IMR-90 (cell line): Measurements from ENCODE around the gene AUH. TPM values are rescaled to one million over a fixed set of nuclear protein-coding genes. Genes with fewer than 3 reads are reported as not detected.

Experiments
- ATAC-seq: fragments of 200-7000 bp; cut with Tn5 transposase; 2 replicates; pipeline ENCODE4 v1.9.1; 2020; ENCODE audit warnings: low read depth, mild to moderate bottlenecking, moderate library complexity
- BruUV-seq: library from RNA; stranded (reverse); fragments of 400-500 nt; replicated peaks from 2 replicates; lab custom pipeline; 2021; lab: Mats Ljungman, UMichigan
- CTCF ChIA-PET: fragments of 300-600 bp; formaldehyde crosslinking; extraction: SDS; loops from one replicate; lab custom pipeline; 2021; ENCODE audit warnings: antibody characterized with exemption; lab: Yijun Ruan, JAX
- POLR2A ChIA-PET: fragments of 300-600 bp; sonication (Branson Sonifier 250); formaldehyde crosslinking; loops from one replicate; lab custom pipeline; 2022; ENCODE audit warnings: antibody characterized with exemption; ENCODE audit not compliant: unreplicated experiment; lab: Charles Lee
- DNase-seq: peaks from one replicate; pipeline ENCODE4 v3.0.0; 2013
- H2AFZ ChIP-seq: replicated peaks from 2 replicates; pipeline ENCODE3; 2013; ENCODE audit warnings: low read length, mild to moderate bottlenecking; ENCODE audit not compliant: poor library complexity
- H2AK5ac ChIP-seq: 2 replicates; pipeline ENCODE4 v1.6.1; 2013; ENCODE audit warnings: low read depth, low read length, inconsistent platforms
- H2AK9ac ChIP-seq: replicated peaks from 2 replicates; pipeline ENCODE3; 2013; ENCODE audit warnings: mild to moderate bottlenecking, low read depth, low read length, moderate library complexity; ENCODE audit not compliant: poor library complexity
- H2BK120ac ChIP-seq: 2 replicates; pipeline ENCODE4 v1.6.1; 2013; ENCODE audit warnings: low read depth, low read length, inconsistent platforms
- H2BK15ac ChIP-seq: 3 replicates; pipeline ENCODE4 v1.6.1; 2013; ENCODE audit warnings: low read depth, low read length, inconsistent platforms
- H2BK20ac ChIP-seq: 2 replicates; pipeline ENCODE4 v1.6.1; 2013; ENCODE audit warnings: low read depth, mild to moderate bottlenecking, inconsistent platforms, low read length, moderate library complexity
- H2BK5ac ChIP-seq: 2 replicates; pipeline ENCODE4 v1.6.1; 2013; ENCODE audit warnings: mild to moderate bottlenecking, low read depth, low read length, inconsistent platforms; ENCODE audit not compliant: poor library complexity, severe bottlenecking
- H3K14ac ChIP-seq: replicated peaks from 2 replicates; pipeline ENCODE4 v1.6.1; 2013; ENCODE audit warnings: low read depth, low read length, inconsistent platforms
- H3K18ac ChIP-seq: 2 replicates; pipeline ENCODE4 v1.6.1; 2013; ENCODE audit warnings: low read depth, low read length, control low read depth
- H3K23ac ChIP-seq: 2 replicates; pipeline ENCODE4 v1.6.1; 2013; ENCODE audit warnings: low read depth, low read length, inconsistent platforms
- H3K27ac ChIP-seq: 2 replicates; pipeline ENCODE4 v1.5.1; 2013; ENCODE audit warnings: mild to moderate bottlenecking, control low read depth, low read length; ENCODE audit not compliant: insufficient read depth
- H3K27me3 ChIP-seq: 2 replicates; pipeline ENCODE4 v1.6.1; 2013; ENCODE audit warnings: low read length; ENCODE audit not compliant: control insufficient read depth, insufficient read depth
- H3K36me3 ChIP-seq: 2 replicates; pipeline ENCODE4 v1.6.1; 2013; ENCODE audit warnings: low read length, mixed read lengths; ENCODE audit not compliant: control insufficient read depth, insufficient read depth
- H3K4ac ChIP-seq: 2 replicates; pipeline ENCODE4 v1.6.1; 2013; ENCODE audit warnings: low read depth, low read length, inconsistent platforms
- H3K4me1 ChIP-seq: 2 replicates; pipeline ENCODE4 v1.6.1; 2013; ENCODE audit warnings: low read length, mixed read lengths; ENCODE audit not compliant: control insufficient read depth, insufficient read depth
- H3K4me2 ChIP-seq: 2 replicates; pipeline ENCODE4 v1.6.1; 2013; ENCODE audit warnings: low read depth, mild to moderate bottlenecking, control low read depth, low read length, moderate library complexity
- H3K4me3 ChIP-seq: 2 replicates; pipeline ENCODE4 v1.5.1; 2013; ENCODE audit warnings: low read depth, mild to moderate bottlenecking, control low read depth, low read length, moderate library complexity; ENCODE audit not compliant: insufficient read depth
- H3K56ac ChIP-seq: 2 replicates; pipeline ENCODE4 v1.6.1; 2013; ENCODE audit warnings: low read length, inconsistent platforms; ENCODE audit not compliant: insufficient read depth; ENCODE audit errors: extremely low read depth
- H3K79me1 ChIP-seq, 2 experiments: 2 replicates each; pipeline ENCODE4 v1.6.1; 2013; ENCODE audit warnings: low read length in 2 of 2, inconsistent platforms in 1 of 2, low read depth in 1 of 2
- H3K9ac ChIP-seq: 2 replicates; pipeline ENCODE4 v1.6.1; 2013; ENCODE audit warnings: low read depth, low read length, control low read depth
- H3K9me1 ChIP-seq: 2 replicates; pipeline ENCODE4 v1.6.1; 2013; ENCODE audit warnings: low read length, inconsistent platforms; ENCODE audit not compliant: insufficient read depth
- H3K9me3 ChIP-seq: 2 replicates; pipeline ENCODE4 v1.6.1; 2013; ENCODE audit warnings: low read length; ENCODE audit not compliant: control insufficient read depth, insufficient read depth
- H4K20me1 ChIP-seq: 2 replicates; pipeline ENCODE4 v1.6.1; 2013; ENCODE audit warnings: low read length, inconsistent platforms; ENCODE audit not compliant: insufficient read depth
- H4K5ac ChIP-seq: 2 replicates; pipeline ENCODE4 v1.6.1; 2013; ENCODE audit warnings: mild to moderate bottlenecking, low read depth, low read length, control low read depth
- H4K8ac ChIP-seq, 2 experiments: 2 replicates each; pipeline ENCODE4 v1.6.1; 2013; ENCODE audit warnings: low read depth in 2 of 2, low read length in 2 of 2, control low read depth in 1 of 2, inconsistent platforms in 1 of 2
- H4K91ac ChIP-seq: 2 replicates; pipeline ENCODE4 v1.6.1; 2013; ENCODE audit warnings: low read depth, low read length, inconsistent platforms; ENCODE audit not compliant: insufficient read depth
- CTCF ChIP-seq: conservative IDR thresholded peaks from 2 replicates; pipeline ENCODE4 v1.5.1; 2012; ENCODE audit warnings: mild to moderate bottlenecking, low read depth, low read length, improper control_type of control experiment
- MAFK ChIP-seq: IDR thresholded peaks from 2 replicates; pipeline ENCODE4 v1.6.1; 2012; ENCODE audit warnings: low read depth, low read length, improper control_type of control experiment
- NFE2L2 ChIP-seq: fragments of 150-350 bp; IDR thresholded peaks from 2 replicates; pipeline ENCODE4 v1.6.1; 2016; ENCODE audit warnings: low read depth, mild to moderate bottlenecking, low read length
- USF2 ChIP-seq: fragments of 150-350 bp; IDR thresholded peaks from 2 replicates; pipeline ENCODE4 v1.6.1; 2017; ENCODE audit warnings: mild to moderate bottlenecking, antibody characterized with exemption, low read length, low read depth
- WGBS, 2 experiments: methylation state at CpG; one replicate each; pipeline versions ENCODE4 v1.1.5 to v1.1.7; 2013; ENCODE audit warnings: missing lambda C conversion rate in 2 of 2; ENCODE audit not compliant: insufficient read length in 1 of 2; ENCODE audit errors: extremely low coverage in 2 of 2; 5-methylcytosine and 5-hydroxymethylcytosine counted together
- dilution Hi-C: fragments of 300-500 bp; cut with HindIII; formaldehyde crosslinking; loops from one replicate; pipeline ENCODE4 v1.14.3; 2018; ENCODE audit warnings: low sequenced_read_pairs; ENCODE audit not compliant: unreplicated experiment
- in situ Hi-C: fragments of 300-500 bp; cut with MboI; formaldehyde crosslinking; loops from 3 replicates; pipeline ENCODE4 v1.14.3; 2019; ENCODE audit warnings: low sequenced_read_pairs, inconsistent platforms, mixed read lengths
- intact Hi-C: fragments of 100-400 bp; cut with micrococcal nuclease; formaldehyde crosslinking; loops from 2 replicates; pipeline ENCODE4 v1.10.0; 2022
- polyA plus RNA-seq, 3 experiments: library from polyadenylated mRNA; depleted of rRNA; stranded (reverse); fragments of >200 nt; gene quantifications; 2 replicates each; pipeline ENCODE4 v1.2.3, GENCODE V29; 2012; ENCODE audit warnings: low replicate concordance in 1 of 3
- total RNA-seq: library from RNA; depleted of rRNA; stranded (reverse); fragments of >200 nt; gene quantifications from 2 replicates; pipeline ENCODE4 v1.2.3, GENCODE V29; 2012

Gene AUH
- total and polyA plus RNA-seq, 2 of the 4 experiments (the other 2 are of a cell fraction), result 5.9 to 8.1 TPM

DNA sequence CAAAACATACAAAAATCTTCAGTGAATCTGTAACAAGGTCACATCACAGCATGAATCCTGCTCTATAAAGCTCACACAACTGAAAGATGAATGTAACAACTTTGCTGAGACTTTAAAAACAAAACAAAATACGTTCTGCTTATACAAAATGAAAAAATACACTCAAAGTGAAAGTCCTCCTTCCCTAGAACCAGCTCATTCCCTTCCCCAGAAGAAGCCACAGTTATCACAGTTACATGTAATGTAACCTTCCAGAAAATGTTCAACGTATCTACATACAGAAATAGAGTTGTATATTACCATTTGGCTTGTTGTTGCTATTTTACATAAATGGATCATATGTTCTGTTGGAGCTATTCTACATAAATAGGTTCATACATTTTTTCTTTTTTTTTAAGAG is 2.6 kb downstream of the AUH start:
- no peak overlapping the region for H2AK5ac ChIP-seq
- in situ Hi-C loops, result no loop called here

More for the DNA sequence above, 2.6 kb downstream of the AUH start:
- intact Hi-C loops (no loop called here), dilution Hi-C loops (no loop called here)
- H2BK20ac ChIP-seq, result no peak overlapping the region
- H3K27me3 ChIP-seq, result no peaks in the 10 kb centered on the region
- H2BK5ac ChIP-seq, result no peak overlapping the region
- ATAC-seq (no peak), DNase-seq (no peak)
- no peak overlapping the region for H3K9ac ChIP-seq
- peaks cover 28 to 67% of the 10 kb centered on the region in 2 experiments for H3K79me1 ChIP-seq
- WGBS, 2 experiments, result no CpG with 5 or more reads among the region's 2 CpGs
- peaks cover 3% of the 10 kb centered on the region; the same call in 1 of the 2 replicates for H3K36me3 ChIP-seq
- ChIA-PET CTCF (interaction anchor here (1.3 kb wide), 1 partner anchor 443 kb away, joined by 3 read pairs; no protein-coding TSS in a partner anchor), POLR2A (no interaction called here)
- H2BK15ac ChIP-seq, result no peak overlapping the region
- no peaks in the 10 kb centered on the region for H4K20me1 ChIP-seq
- H3K9me1 ChIP-seq, result peaks cover 16% of the 10 kb centered on the region
- no peak overlapping the region for H2AFZ ChIP-seq
- H4K8ac ChIP-seq, result no peak overlapping the region
- no peaks in the 10 kb centered on the region for H3K9me3 ChIP-seq
- H3K4me3 ChIP-seq, result no peak overlapping the region
- no peak overlapping the region for H4K5ac ChIP-seq
- H3K18ac ChIP-seq, result no peak overlapping the region
- peaks cover 9% of the 10 kb centered on the region for H3K4me1 ChIP-seq
- TF ChIP-seq NFE2L2 (no peak), CTCF (no peak), USF2 (no peak), MAFK (no peak)
- no peak overlapping the region for H3K14ac ChIP-seq
- no peak overlapping the region for H3K4ac ChIP-seq
- no peak overlapping the region for H4K91ac ChIP-seq
- no peak overlapping the region for H3K56ac ChIP-seq
- no peak overlapping the region for H3K27ac ChIP-seq
- H2BK120ac ChIP-seq, result no peak overlapping the region
- no peak overlapping the region for H2AK9ac ChIP-seq
- H3K23ac ChIP-seq, result no peak overlapping the region
- BruUV-seq, result no TSS peak
- no peak overlapping the region for H3K4me2 ChIP-seq
